ENCODE data around the gene ARHGEF1.
"Not testable (repeated sequence)": the region's sequence is repeated elsewhere in the genome, so short reads cannot be mapped to it uniquely, and the experiment has no call there.

The ARHGEF1 gene

DNA sequence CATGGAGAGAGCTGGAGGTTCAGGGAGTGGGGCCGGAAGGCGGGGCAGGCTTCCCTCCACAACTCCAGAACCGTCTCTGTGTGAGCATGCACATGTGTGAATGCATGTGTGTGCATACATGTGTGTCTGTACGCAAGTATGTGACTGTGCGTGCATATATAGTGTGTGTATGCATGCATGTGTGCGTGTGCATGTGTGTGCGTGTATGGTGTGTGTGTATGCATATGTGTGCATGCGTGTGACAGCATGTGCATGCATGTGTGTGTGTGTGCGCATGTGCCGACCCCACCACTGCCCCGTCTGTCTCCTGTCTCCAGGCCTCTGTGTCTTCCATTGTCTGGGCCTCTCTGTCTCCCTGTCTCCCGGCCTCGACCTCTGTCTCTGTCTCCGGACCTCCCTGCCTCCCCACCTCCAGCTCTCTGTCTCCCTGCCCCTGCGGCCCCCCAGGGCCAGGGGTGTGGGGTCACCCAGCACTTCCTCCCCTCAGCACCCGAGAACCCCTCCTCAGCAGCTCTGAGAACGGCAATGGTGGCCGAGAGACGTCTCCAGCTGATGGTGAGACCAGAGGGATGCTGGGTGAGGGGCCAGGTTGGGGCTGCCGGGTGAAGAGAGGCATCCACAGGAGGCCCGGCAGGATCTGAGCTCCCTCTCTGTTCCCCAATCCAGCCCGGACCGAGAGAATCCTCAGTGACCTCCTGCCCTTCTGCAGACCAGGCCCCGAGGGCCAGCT is 22.5 kb downstream of the ARHGEF1 start:
- DNase-seq (ENCODE audit: low spot score): no peak

DNA sequence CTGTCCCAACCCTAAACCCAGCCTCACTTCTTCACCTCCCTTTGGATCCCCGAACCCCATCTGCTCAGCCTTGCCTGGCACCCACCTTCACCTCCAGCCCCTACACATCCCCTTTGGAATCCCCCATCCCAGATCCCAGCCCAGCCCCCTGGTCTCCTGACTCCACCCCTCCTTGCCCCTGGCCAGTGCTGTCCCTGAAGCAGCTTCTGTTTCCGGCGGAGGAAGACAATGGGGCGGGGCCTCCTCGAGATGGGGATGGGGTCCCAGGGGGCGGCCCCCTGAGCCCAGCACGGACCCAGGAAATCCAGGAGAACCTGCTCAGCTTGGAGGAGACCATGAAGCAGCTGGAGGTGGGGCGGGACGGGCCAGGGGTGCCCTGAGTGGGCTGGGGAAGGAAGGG is 23.3 kb downstream of the ARHGEF1 start:
- DNase-seq (ENCODE audit: low spot score): no peak

DNA sequence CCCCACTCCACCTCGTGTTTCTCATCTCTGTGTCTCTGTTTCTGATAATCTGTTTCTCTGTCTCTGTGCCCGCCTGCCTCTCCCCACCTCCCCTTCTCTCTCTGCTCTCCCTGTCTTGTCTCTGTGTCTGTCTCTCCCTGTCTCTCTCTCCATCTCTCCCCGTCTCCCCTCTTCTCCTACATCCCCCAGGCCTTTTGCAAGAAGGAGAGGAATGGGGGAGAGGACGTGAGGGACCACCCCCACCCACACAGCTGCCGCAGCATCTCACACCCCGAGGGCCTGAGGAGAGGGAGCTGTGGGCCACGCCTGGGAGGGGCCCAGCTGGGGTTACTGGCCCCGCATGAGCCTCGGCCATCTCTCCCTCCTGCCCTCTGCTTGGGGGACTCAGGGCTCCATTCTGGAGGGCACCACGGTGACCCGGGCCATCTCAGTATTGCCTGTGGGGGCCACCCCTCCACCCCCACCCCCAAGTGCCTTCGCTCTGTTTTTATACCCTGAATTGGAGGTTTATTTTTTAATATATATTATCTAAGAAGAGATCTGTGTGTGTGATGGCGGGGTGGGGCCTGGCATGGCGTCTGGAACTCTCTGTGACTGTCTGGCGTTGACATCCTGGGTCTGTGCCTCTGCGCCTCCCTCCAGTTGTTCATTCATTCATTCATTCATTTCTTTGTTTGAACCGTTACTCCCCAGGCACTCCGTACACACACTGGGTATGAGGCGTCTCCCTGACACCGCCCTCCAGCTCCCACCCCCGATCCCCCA is 24.1 kb downstream of the ARHGEF1 start:
- no peak for DNase-seq (ENCODE audit: low spot score)

DNA sequence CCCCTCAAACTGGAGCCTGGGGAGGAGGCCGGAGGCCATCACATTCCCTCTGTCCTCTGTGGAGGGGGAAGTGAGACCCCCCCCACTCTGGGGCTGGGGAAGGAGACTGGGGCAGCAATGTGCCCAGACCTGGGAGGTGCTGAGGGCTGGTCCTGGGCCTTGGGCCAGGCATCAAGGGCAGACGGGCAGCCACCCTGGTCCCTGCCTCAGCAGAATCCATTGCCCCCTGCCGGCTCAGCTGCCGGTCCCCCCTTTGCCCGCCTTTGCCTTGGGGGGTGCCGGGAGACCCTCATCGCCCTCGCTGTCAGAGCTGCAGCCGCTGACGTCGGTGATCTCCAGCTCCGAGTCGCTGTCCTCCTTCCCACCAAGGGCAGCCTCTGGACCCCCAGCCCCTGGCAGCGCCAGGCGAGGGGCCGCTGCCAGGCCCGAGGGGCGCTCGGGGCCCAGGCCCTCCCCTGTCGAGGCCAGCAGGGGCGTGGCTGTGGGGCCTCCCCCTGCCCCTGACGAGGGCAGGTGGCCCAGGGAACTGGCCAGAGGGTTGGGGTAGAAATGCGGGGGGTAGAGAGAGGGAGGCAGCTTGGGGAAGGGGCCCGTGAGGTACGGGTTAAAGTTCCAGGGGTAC is 25.1 kb downstream of the ARHGEF1 start:
- DNase-seq (ENCODE audit: low spot score): no peak

DNA sequence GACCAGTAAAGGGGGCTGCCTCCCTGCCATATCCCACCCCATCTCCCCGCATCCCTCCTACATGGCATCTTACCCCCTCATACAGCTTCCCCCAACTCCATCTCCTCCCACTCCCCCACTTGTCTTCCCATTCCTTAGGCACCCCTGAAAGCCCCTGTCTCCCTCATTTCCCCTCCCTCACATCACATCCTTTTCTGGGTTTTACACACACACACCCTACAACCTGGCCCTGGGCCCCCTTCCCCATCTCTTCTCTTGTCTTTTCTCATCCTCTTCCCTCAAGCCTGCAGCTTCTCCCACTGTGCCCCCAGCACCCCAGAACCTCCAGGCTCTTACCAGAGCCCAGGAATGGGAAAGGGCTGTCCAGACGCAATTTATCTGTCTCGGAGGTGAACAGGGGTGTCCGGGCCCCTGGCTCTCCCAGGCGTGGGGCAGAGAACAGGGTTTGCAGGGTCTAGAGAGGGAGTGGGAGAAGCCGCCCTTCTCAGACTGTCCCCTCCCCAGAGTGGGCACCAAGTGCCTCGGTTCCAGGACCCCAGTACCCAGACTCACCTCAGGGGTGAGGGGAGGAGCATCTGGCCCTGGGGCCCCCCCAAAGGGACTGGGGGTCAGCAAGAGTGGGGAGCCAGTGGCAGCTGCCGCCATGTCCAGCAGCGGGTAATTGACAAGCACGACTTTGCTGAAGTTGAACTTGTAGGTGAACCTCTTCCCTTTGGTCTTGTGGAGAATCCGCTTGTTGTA is 25.9 kb downstream of the ARHGEF1 start:
- DNase-seq (ENCODE audit: low spot score): no peak

DNA sequence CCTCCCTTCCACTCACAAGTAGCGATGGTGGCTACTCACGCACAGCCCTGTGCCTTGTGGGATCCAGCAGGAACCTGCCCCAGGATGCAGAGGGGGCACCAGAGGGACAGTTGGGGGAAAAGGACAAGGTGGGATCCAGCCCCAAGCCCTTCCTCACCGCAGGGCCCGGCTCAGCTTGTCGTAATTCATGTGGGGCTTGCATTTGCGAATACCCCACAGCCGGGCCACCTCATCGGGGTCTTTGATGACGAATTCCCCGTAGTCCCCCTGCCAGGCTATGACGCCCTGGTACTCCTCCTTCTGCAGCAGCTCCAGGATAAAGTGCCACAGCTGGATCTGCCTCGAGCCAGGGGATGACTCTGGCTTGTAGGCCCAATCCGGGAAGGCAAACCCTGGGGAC is 26.7 kb downstream of the ARHGEF1 start:
- no peak for DNase-seq (ENCODE audit: low spot score)

DNA sequence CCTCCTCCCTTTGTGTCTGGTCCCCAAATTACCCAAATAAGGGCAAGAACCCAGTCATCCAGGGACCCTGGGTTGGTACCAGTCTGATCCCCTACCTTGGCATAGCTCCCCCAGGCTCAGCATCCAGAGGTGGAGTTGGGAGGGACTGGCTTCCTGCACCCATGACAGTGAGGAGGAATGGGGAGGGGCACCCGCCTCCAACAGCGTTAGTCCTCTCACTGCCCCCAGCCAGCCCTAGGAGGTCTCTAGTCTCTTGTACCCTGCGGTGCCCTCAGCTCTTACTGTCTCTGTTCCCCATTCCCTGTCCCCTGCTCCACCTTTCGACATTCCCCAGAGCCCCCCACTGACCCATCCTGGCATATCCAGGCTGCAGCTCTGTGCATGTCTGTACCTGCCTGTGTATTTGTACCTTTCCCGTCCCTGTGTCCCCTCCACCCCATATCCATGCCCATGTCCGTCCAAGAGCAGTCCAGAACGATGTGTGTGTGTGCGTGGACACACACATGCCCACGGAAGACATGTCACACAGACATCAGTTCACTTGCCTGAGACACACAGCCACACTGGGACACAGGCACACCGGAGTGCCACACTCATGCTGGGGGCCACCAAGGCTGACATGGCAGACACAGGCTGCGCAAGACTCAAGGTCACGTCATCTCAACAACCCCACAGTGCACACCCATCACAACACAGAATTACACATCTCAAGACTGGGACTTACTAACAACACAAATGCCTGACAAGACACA is 27.4 kb downstream of the ARHGEF1 start:
- DNase-seq (ENCODE audit: low spot score): no peak

DNA sequence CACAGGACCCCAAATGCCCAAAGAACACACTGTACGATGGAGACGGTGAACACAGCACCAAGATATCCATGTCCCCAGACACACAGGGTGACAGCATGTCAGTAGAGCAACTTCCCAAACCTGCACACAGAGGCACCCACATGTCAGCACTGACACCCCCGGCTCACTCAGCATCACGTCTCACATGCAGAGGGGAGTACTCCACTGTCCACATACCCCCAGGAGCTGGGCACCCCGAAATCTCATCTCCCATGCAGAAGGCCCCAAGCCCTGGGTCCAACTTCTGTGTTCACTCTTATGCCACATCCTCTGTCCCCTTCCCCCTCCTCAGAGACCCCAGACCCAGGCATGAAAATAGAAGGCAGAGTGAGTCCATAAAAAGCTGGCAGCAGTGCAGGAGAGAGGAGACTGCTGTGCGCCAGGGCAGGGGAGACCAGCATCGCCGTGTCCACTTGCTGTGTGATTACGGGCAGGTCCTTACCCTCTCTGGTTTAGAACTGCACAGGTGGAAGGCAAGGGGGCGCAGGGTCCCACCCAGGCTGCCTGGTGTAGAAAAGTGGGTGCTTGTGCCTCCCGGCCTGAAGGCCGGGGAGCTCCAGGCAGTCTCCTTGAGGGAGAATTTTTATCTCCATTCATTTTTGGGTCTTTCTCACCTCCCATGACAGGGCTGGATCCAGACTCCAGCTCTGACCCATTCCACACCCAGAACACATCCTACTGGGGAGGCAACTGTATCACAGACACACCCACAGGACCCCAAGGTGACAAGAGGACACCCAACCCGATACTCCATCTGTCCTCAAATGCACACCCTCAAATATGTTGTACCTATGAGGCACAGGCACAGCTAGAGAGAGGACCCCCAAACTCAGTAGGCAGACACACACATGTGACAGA is 28.3 kb downstream of the ARHGEF1 start:
- DNase-seq (ENCODE audit: low spot score): no peak

DNA sequence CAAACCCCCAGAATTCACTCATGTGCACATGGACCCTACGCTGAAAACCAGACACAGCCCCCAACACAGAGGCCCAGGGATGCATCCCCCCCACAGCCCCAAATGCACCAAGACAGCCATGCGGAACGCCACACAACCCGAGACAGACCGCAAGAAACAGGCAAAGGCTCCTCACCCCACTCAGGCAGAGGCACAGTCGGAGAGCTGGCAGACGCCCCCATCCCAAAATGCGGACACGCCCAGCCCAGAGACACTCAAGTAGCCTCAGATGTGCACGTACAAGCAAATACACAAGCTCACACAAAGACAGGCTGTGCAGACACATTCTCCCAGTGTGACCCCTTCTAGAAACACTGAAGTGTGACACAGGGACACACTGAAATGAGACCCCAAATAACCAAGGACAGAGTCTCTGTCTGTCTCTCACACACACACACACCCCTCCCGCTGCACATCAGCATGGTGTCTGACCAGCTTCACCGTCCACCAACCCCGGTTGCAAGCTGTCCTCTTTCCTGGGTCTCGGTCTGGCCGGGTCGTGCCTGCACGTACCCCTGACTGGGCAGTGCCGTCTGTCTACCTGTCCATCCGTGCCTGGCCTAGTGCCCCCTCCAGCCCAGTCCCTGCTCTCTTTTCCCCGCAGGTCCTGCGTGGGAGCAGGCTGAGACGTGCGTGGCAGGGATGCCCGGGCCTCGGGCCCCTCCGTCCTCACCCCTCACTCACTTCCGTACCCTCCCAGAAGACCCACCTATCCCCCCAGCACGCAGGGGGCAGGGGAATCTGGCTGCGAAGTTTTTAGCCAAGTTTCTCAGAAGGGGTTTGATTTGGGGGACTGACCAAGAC is 29.1 kb downstream of the ARHGEF1 start:
- DNase-seq (ENCODE audit: low spot score): no peak

DNA sequence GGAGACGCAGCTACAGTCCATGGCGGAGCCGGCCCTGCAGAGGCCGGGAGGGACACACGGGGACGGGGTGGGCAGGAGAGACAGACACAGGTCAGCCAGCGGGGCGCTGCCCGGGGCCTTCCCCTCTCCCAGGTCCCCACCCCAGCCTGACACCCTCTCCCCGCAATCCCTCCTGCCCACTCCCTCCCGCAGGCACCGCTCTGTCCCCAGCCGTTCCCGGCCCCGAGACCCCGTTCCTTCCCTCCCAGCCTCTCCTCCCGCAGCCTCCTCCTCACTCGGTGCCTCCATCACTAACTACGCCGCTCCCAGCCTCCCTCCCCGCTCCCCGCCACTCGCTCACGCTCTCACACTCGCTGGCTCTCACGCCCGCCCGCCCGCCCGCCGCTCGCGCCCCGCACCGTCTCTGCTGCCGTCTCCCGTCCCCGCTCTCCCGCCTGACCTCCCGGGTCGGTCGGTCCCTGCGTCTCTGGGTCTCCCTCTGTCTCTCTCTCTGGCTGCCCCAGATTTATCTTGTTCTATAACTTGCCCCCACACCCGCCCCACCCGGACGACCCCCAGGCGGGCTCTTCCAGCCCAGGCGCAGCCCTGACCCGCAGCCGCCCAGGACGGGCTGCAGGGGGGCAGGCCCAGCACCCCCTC is 30.0 kb downstream of the ARHGEF1 start:
- no peak for DNase-seq (ENCODE audit: low spot score)

DNA sequence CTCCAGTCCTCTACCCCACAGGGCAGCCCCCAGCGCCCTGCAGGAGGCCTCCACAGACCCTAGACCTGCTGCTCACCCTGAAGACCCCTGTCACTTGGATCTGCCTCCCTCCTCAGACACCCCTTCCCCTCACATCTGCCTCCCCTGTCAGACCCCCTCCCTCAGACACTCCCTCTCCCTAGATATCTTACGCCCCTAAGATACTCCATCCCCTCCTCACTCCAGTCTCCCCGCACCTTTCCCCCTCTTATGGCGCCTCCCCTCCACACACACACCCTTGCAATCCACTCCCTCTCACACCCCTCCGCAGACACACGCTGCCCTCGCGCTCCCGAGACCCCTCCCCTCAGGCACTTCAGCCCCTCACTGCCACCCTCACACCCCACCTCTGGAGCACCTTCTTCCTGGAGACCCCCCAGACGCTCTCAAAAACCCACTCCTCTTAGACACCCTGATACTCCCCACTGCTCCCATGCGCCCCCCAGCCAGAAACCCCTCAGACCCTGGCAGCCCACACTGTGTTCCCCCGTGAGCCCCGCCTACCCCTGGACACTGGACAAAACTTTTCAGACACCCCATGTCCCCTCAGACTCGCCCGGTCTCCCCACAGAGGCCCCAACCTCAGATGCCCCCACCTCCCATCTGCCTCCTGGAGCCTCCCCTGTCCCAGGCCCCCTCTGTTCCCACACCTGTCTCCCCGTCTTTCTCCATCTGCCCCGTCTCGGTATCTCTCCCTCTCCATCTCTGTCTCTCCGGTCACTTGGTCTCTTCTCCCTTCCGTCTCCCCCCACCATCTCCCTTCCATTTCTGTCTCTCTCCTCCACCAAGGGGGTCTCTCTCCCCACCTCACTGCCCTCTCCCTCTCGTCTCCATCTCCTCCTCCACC is 30.8 kb downstream of the ARHGEF1 start:
- DNase-seq (ENCODE audit: low spot score): no peak

DNA sequence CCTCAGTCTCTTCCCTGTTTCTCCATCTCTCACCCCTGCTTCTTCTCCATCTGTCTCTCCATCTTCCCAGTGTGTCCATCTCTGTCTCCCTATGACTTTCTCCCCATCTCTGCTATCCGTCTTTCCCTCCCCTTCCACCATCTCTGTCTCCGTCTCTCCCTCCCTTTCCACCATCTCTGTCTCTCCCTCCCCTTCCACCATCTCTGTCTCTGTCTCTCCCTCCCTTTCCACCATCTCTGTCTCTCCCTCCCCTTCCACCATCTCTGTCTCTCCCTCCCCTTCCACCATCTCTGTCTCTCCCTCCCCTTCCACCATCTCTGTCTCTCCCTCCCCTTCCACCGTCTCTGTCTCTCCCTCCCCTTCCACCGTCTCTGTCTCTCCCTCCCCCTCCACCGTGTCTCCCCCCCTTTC is 31.4 kb downstream of the ARHGEF1 start:
- DNase-seq (ENCODE audit: low spot score): not testable (repeated sequence)

DNA sequence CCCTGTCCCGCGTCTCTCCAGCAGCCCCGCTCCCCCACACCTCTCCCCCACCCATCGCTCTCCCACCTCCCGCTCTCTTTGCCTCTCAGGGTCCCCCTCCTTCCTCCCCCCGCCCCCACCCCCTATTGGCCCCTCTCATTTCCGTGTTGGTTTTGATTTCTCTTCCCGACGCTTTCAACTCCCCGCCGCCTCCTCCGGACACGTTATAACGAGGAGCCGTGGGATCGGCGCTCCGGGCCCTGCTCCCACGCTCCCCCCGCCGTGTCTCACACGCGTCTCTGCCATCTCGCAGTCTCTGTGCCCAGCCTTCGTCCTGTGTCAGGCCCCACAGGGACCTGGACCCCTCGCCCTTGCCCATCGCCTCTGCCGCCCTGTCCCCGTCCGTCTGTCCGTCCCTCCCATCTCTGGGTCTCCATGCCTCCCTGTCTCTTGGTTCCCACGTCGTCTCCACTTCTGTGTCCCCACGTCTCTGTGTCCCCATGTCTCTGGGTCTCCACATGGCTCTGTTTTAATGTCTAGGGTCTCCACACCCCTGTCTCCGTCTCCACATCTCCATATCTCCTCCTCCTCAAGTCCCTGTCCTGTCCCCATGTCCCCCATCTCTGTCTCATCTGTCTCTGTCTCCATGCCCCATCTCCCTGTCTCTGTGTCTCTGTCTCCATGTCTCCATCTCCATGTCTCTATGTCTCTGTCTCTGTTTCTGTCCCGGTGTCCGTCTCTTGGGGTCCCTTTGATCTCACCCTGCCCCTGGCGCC is 32.2 kb downstream of the ARHGEF1 start:
- no peak for DNase-seq (ENCODE audit: low spot score)

DNA sequence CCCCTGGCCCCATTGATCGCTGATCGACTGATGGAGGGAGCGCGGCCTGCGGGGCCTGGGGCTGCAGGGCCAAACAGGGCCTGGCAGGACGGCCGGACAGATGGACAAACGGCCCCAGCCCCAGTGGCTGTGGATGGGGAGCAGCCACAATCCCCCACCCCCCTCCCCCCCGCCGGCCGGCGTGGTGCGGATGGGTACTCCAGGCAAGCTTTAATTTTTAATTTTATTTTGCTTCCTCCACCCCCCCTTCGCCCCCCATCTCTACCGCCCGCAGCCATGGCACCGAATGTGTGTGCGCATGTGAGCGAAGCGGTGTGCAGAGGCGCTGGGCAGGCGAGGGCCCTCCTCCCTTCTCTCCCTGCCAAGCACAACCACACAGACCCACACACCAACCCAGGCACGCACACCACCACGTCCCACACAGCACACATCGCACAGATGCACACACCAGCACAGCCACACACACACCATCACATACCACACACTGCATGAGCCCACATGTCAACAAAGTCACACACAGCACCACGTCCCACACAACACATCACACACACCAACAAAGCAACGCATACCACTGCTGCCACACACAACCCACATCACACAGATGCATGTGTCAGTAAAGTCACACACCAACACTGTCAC is 32.9 kb downstream of the ARHGEF1 start:
- DNase-seq (ENCODE audit: low spot score): no peak

DNA sequence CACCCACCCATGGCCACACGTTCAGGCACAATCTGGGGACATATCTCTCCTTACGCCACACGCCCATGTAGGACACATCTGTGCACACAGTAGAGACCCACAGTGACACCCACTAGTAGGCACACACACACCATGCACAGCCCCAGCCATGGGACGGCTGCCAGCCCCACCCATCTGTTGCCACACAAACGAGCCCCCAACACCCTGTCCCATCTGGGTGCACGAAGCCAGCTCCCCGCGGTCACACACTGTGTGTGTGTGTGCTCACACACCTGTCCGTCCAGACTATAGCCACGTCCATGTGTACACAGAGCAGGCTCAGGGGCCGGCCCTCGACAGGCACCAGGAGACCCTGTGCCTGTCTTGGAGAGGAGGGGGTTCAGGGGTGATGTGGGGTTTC is 34.7 kb downstream of the ARHGEF1 start:
- no peak for DNase-seq (ENCODE audit: low spot score)

DNA sequence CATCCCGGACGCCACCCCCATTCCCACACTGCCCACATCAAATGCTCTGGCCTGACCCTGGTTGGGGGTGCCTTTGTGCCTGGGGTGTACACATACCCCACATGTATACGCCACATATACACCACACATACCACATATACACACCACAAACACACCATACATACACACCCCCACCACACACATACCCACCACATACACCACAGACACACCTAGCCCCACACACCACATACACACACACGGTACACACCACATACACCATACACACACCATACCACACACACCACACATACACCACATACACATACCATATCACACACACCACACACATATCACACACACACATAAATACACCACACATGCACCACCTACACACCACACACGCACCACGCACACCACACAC is 35.1 kb downstream of the ARHGEF1 start:
- DNase-seq (ENCODE audit: low spot score): no peak

DNA sequence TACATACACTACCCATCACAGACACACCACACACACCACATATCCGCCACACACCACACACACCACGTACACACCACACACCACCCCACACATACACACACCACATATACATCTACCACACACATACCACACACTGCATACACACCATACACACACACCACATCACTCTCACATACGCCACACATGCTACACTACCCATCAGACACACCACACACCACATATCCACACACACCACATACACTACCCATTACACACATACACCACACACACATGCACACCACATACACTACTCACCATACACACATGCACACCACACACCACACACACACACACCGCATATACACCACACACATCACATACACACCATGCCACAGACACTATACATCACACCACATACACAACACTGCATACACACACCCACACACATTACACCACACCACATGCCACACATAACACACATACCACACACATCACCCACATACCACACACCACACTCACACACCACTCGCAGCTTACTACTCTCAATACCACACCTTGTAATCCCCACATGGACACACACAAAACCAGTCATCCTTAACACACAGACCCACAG is 35.8 kb downstream of the ARHGEF1 start:
- no peak for DNase-seq (ENCODE audit: low spot score)
